Breast epithelium (tissue), 3 donors: ENCODE data around the gene RXRB.

ENCODE experiments used
- CTCF ChIP-seq, 3 donors: fragments of 450-650 bp; IDR thresholded peaks; one replicate each; pipeline ENCODE4 v1.5.1; 2016 to 2017; ENCODE audit warnings: antibody characterized with exemption in 3 of 3, mild to moderate bottlenecking in 3 of 3, moderate library complexity in 3 of 3
- POLR2A ChIP-seq: fragments of 450-650 bp; IDR thresholded peaks from one replicate; pipeline ENCODE4 v1.6.1; 2016; ENCODE audit warnings: antibody characterized with exemption, mild to moderate bottlenecking, moderate library complexity
- POLR2AphosphoS5 ChIP-seq, 3 donors: sonication (generic); formaldehyde crosslinking; IDR thresholded peaks; one replicate each; pipeline ENCODE4 v1.6.1; 2017; ENCODE audit warnings: antibody characterized with exemption in 3 of 3

- TF ChIP-seq POLR2AphosphoS5 (IDR thresholded peaks at IDR 0.05): no peak
- TF ChIP-seq CTCF (IDR thresholded peaks at IDR 0.05): no peak
- TF ChIP-seq POLR2A: no peak
These were observed 15.0 kb upstream of the RXRB start for GRCh38 chr6:33215271-33216116.
